GM12801 (cell line): Measurements from ENCODE around the gene METTL4.

ENCODE experiments used
- CTCF ChIP-seq: IDR thresholded peaks from one replicate; pipeline ENCODE4 v1.5.1; 2011; ENCODE audit warnings: control low read depth; ENCODE audit not compliant: insufficient read length; ENCODE audit errors: extremely low read depth

METTL4 gene

GRCh38 chr18:2602844-2603243, 31.5 kb upstream of the METTL4 start:
- TF ChIP-seq CTCF = no peak

- no peak for TF ChIP-seq CTCF
Measured at GRCh38 chr18:2597639-2598038, 26.3 kb upstream of the METTL4 start.

GRCh38 chr18:2590303-2590702, 19.0 kb upstream of the METTL4 start:
- TF ChIP-seq CTCF = no peak

- no peak for TF ChIP-seq CTCF
Measured at GRCh38 chr18:2589345-2590068, 18.2 kb upstream of the METTL4 start.

- no peak for TF ChIP-seq CTCF
Measured at GRCh38 chr18:2588666-2589344, 17.5 kb upstream of the METTL4 start.

- no peak for TF ChIP-seq CTCF
Measured at GRCh38 chr18:2587788-2588187, 16.5 kb upstream of the METTL4 start.

GRCh38 chr18:2573408-2573807, 2.1 kb upstream of the METTL4 start:
- no peak for TF ChIP-seq CTCF
